Transverse colon (tissue), 3 donors: ENCODE results near the gene TC2N.

ENCODE experiments used
- EP300 ChIP-seq: sonication (generic); formaldehyde crosslinking; IDR thresholded peaks from one replicate; pipeline ENCODE4 v1.6.1; 2017; ENCODE audit warnings: antibody characterized with exemption, low read depth
- POLR2A ChIP-seq: fragments of 450-650 bp; IDR thresholded peaks from one replicate; pipeline ENCODE4 v1.6.1; 2016; ENCODE audit warnings: antibody characterized with exemption, mild to moderate bottlenecking, moderate library complexity
- TF ChIP-seq, protein P1 (sequence below), 5 experiments: fragments of 200-600 bp in 3 of 5; fragments of 450-650 bp in 2 of 5; sonication (generic) in 3 of 5; IDR thresholded peaks; 1 replicate in 2 of 5; 2 replicates in 3 of 5; pipeline ENCODE4 v1.5.1; 2016 to 2017; ENCODE audit warnings: antibody characterized with exemption in 5 of 5, inconsistent platforms in 3 of 5, mild to moderate bottlenecking in 2 of 5, moderate library complexity in 1 of 5

DNA sequence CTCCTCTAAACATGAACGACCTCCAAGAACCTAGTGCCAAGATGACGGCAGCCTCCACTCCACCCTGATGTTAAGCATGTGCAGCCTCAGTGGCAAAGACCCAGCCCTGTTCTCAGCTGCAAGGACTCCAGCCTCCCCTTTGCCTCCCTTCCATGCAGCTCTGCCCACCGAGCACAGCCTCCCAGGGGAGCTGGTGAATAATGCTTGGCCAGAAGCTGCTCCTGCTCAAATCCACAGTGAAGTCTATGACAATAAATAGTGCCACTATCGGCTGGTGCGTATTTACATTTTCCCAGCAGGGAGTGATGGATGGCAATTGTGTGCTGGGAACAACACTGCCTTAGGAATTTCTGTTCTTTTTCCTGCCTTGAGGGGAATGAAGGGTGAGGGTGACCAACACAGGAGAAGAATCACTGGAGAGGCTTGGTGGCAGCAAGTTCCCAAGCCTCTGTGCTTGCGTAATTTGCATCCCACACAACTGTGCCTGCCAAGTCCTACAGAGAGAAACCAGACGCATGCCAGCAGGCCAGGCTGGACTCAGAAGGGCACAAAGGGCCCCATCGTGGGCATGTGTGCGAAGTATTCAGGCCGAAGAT is 29.9 kb upstream of the TC2N start:
- TF ChIP-seq, protein P1, sequence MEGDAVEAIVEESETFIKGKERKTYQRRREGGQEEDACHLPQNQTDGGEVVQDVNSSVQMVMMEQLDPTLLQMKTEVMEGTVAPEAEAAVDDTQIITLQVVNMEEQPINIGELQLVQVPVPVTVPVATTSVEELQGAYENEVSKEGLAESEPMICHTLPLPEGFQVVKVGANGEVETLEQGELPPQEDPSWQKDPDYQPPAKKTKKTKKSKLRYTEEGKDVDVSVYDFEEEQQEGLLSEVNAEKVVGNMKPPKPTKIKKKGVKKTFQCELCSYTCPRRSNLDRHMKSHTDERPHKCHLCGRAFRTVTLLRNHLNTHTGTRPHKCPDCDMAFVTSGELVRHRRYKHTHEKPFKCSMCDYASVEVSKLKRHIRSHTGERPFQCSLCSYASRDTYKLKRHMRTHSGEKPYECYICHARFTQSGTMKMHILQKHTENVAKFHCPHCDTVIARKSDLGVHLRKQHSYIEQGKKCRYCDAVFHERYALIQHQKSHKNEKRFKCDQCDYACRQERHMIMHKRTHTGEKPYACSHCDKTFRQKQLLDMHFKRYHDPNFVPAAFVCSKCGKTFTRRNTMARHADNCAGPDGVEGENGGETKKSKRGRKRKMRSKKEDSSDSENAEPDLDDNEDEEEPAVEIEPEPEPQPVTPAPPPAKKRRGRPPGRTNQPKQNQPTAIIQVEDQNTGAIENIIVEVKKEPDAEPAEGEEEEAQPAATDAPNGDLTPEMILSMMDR (IDR thresholded peaks at IDR 0.05) = no peak
- TF ChIP-seq POLR2A (no peak), EP300 (no peak)
